Heart left ventricle (tissue), 13 donors: Measurements from ENCODE around the gene AKAP13.

ENCODE experiments used
- POLR2A ChIP-seq, 2 donors: fragments of 450-650 bp; IDR thresholded peaks; one replicate each; pipeline ENCODE4 v1.6.1; 2017; ENCODE audit warnings: antibody characterized with exemption in 2 of 2, mild to moderate bottlenecking in 2 of 2, moderate library complexity in 2 of 2
- TF ChIP-seq, protein P1 (sequence below), 12 donors: fragments of 200-600 bp; sonication (generic) in 4 of 12; IDR thresholded peaks; one replicate each; pipeline versions ENCODE4 v1.5.0 to v1.8.0; 2018 to 2022; ENCODE audit warnings: antibody characterized with exemption in 12 of 12, mild to moderate bottlenecking in 5 of 12
- donor health status: ischemic (EF 13 %, LVEDD 7.1; RV severe dilation, severe dysfunction).
- donor health status: DM: no; HTN: yes; CAD: no.
- donor health status: DM: no; HTN: no; CAD: no.
- donor health status: ischemic (EF 25% LVEDD 6.9; RV normal size, moderate dysfunction).
- donor health status: ischemic (EF 25% LVEDD 5.7; RV mildly dilated, moderate dysfunction).
- donor health status: ischemic (EF 35%, LVEDD 5.7; RV mildly dilated, moderate dysfunction).
- donor health status: nonischemic (EF 11% LVEDD 7.7; RV severe dilation, severe dysfunction).
- donor health status: DM: yes; HTN: yes; CAD: no.
- donor health status: PGD.
- donor health status: ischemic (EF 29% LVEDD 5.4; RV normal size, mild dysfunction).
- donor health status: nonischemic (EF 23%, LVEDD 6.1; RV moderate dilation, normal function).

DNA sequence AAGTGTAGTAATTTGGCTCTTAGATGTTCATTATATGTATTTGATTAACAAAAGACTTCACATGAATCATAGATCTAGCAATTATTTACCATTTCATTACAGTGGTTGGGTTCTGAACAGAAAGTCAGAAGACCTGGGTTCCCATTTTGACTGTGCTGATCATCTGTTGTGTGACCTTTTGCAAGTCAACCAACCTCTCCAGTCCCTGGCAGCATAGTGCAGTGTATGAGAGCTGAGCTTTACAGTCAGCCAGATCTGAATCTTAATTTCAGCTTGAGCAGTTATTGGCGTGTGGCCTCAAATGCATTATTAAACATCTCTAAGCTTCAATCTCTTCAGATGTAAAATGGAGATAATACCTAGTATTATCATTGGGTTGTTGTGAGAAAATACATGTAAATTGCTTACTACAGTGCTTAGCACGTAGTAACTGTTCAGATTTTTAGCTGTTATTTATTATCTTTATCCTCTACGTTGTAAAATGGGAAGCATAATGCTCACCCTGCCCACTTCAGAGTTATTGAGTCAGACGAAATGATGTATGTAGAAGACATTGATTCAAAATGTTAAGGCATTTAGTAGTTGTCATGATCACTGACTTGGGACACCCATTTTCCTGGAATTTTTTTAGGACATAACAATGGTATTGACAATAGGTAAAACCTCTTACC is 310.3 kb downstream of the AKAP13 start:
- TF ChIP-seq, protein P1, sequence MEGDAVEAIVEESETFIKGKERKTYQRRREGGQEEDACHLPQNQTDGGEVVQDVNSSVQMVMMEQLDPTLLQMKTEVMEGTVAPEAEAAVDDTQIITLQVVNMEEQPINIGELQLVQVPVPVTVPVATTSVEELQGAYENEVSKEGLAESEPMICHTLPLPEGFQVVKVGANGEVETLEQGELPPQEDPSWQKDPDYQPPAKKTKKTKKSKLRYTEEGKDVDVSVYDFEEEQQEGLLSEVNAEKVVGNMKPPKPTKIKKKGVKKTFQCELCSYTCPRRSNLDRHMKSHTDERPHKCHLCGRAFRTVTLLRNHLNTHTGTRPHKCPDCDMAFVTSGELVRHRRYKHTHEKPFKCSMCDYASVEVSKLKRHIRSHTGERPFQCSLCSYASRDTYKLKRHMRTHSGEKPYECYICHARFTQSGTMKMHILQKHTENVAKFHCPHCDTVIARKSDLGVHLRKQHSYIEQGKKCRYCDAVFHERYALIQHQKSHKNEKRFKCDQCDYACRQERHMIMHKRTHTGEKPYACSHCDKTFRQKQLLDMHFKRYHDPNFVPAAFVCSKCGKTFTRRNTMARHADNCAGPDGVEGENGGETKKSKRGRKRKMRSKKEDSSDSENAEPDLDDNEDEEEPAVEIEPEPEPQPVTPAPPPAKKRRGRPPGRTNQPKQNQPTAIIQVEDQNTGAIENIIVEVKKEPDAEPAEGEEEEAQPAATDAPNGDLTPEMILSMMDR (IDR thresholded peaks at IDR 0.05) = no peak
- no peak for TF ChIP-seq POLR2A (IDR thresholded peaks at IDR 0.05)
